Naive B cell (primary cell): Measurements from ENCODE around the gene TLNRD1. TPM values are rescaled to one million over a fixed set of nuclear protein-coding genes. Genes with fewer than 3 reads are reported as not detected.

ENCODE experiments used
- ATAC-seq, 2 donors: fragments of 150-1000 bp; cut with Tn5 transposase; 2 replicates each; pipeline ENCODE4 v1.10.0; 2021; ENCODE audit warnings: low read depth in 2 of 2, mild to moderate bottlenecking in 2 of 2, moderate library complexity in 2 of 2
- DNase-seq: peaks from one replicate; pipeline ENCODE4 v3.0.0; 2022
- H3K27ac Mint-ChIP-seq, 6 donors: one replicate each; pipeline ENCODE4 v1.8.0; 2020 to 2022; ENCODE audit warnings: mild to moderate bottlenecking in 6 of 6, mixed read lengths in 6 of 6, moderate library complexity in 5 of 6, inconsistent platforms in 2 of 6
- H3K27me3 Mint-ChIP-seq, 3 donors: one replicate each; pipeline ENCODE4 v1.8.0; 2021 to 2022; ENCODE audit warnings: mixed read lengths in 3 of 3, mild to moderate bottlenecking in 1 of 3
- H3K36me3 Mint-ChIP-seq, 2 donors: one replicate each; pipeline ENCODE4 v1.8.0; 2020 to 2022; ENCODE audit warnings: mixed read lengths in 2 of 2, inconsistent platforms in 1 of 2, mild to moderate bottlenecking in 1 of 2
- H3K4me1 Mint-ChIP-seq, 3 donors: one replicate each; pipeline ENCODE4 v1.8.0; 2020 to 2022; ENCODE audit warnings: mixed read lengths in 3 of 3, inconsistent platforms in 1 of 3, mild to moderate bottlenecking in 1 of 3, moderate library complexity in 1 of 3
- H3K4me3 Mint-ChIP-seq, 8 donors: one replicate each; pipeline ENCODE4 v1.8.0; 2020 to 2022; ENCODE audit warnings: mild to moderate bottlenecking in 8 of 8, mixed read lengths in 8 of 8, moderate library complexity in 8 of 8, inconsistent platforms in 2 of 8
- H3K9me3 Mint-ChIP-seq, 7 donors: one replicate each; pipeline ENCODE4 v1.8.0; 2020 to 2022; ENCODE audit warnings: mixed read lengths in 7 of 7, mild to moderate bottlenecking in 5 of 7, inconsistent platforms in 2 of 7, moderate library complexity in 1 of 7
- polyA plus RNA-seq, 6 donors: library from polyadenylated mRNA; unstranded; fragments of 300-500 nt; fragmentation: Illumina TruSeq; gene quantifications; one replicate each; pipeline ENCODE4 v1.2.3, GENCODE V29; 2021; ENCODE audit warnings: low read depth in 6 of 6

The TLNRD1 gene
- polyA plus RNA-seq, 6 donors from 2014 or later: 3.0 to 6.4 (median 5.2) TPM

GRCh38 chr15:80999623-81000036 is 1.1 kb upstream of the TLNRD1 start:
- H3K36me3 Mint-ChIP-seq: peaks cover 0 to 5% of the 10 kb centered on the region in 2 donors
- H3K27me3 Mint-ChIP-seq: no peaks in the 10 kb centered on the region
- peak overlapping the region; percentile 90 to 98 (median 92) for H3K4me3 Mint-ChIP-seq
- H3K9me3 Mint-ChIP-seq: peaks cover 0 to 5% (median 0%) of the 10 kb centered on the region in 7 donors
- peak overlapping the region; percentile 93 to 99 (median 96) for H3K27ac Mint-ChIP-seq
- peaks cover 28 to 35% (median 30%) of the 10 kb centered on the region in 3 donors for H3K4me1 Mint-ChIP-seq
- no peak for ATAC-seq
- DNase-seq: peak; percentile 47

- Mint-ChIP-seq H3K27ac (peak overlapping the region; percentile 93 to 99 (median 96)), H3K27me3 (no peaks in the 10 kb centered on the region), H3K4me3 (peak overlapping the region; percentile 90 to 98 (median 92)), H3K9me3 (peaks cover 0 to 5% (median 0%) of the 10 kb centered on the region in 7 donors), H3K4me1 (peaks cover 31 to 40% (median 34%) of the 10 kb centered on the region in 3 donors), H3K36me3 (peaks cover 0 to 5% of the 10 kb centered on the region in 2 donors)
- ATAC-seq (no peak), DNase-seq (no peak)
Measured at GRCh38 chr15:81000144-81000623, 539 bp upstream of the TLNRD1 start.

GRCh38 chr15:81001152-81002008 is 657 bp downstream of the TLNRD1 start:
- Mint-ChIP-seq H3K4me3 (peak overlapping the region; percentile 90 to 98 (median 92)), H3K36me3 (peaks cover 0 to 5% of the 10 kb centered on the region in 2 donors), H3K4me1 (peaks cover 33 to 42% (median 40%) of the 10 kb centered on the region in 3 donors), H3K27ac (peak overlapping the region; percentile 88 to 98 (median 94)), H3K27me3 (no peaks in the 10 kb centered on the region), H3K9me3 (peaks cover 0 to 2% (median 0%) of the 10 kb centered on the region in 7 donors)
- DNase-seq (peak; percentile 69), ATAC-seq (peak; percentile 38 to 41)

- Mint-ChIP-seq H3K4me1 (peaks cover 33 to 43% (median 40%) of the 10 kb centered on the region in 3 donors), H3K36me3 (peaks cover 0 to 5% of the 10 kb centered on the region in 2 donors), H3K4me3 (peak overlapping the region; percentile 78 to 92 (median 85)), H3K27me3 (no peaks in the 10 kb centered on the region), H3K27ac (peak overlapping the region in 5 of 6 donors; percentile 44 to 95 (median 92)), H3K9me3 (peaks cover 0 to 2% (median 0%) of the 10 kb centered on the region in 7 donors)
- DNase-seq (no peak), ATAC-seq (no peak)
Measured at GRCh38 chr15:81002009-81002330, 1.2 kb downstream of the TLNRD1 start.

- ATAC-seq (no peak), DNase-seq (no peak)
- H3K9me3 Mint-ChIP-seq: no peaks in the 10 kb centered on the region
- peak overlapping the region in 2 of 6 donors; percentile 24 to 26 for H3K27ac Mint-ChIP-seq
- H3K27me3 Mint-ChIP-seq: no peaks in the 10 kb centered on the region
- peaks cover 0 to 5% of the 10 kb centered on the region in 2 donors for H3K36me3 Mint-ChIP-seq
- peak overlapping the region in 6 of 8 donors; percentile 30 to 90 (median 54) for H3K4me3 Mint-ChIP-seq
- peaks cover 33 to 49% (median 40%) of the 10 kb centered on the region in 3 donors for H3K4me1 Mint-ChIP-seq
Measured at GRCh38 chr15:81002331-81003096, 1.8 kb downstream of the TLNRD1 start.

GRCh38 chr15:81003097-81003350 is 2.3 kb downstream of the TLNRD1 start:
- no peak for DNase-seq
- ATAC-seq: no peak
- H3K27ac Mint-ChIP-seq: peak overlapping the region in 2 of 6 donors; percentile 26 to 65
- no peaks in the 10 kb centered on the region for H3K9me3 Mint-ChIP-seq
- H3K36me3 Mint-ChIP-seq: peaks cover 0 to 5% of the 10 kb centered on the region in 2 donors
- no peaks in the 10 kb centered on the region for H3K27me3 Mint-ChIP-seq
- peak overlapping the region in 6 of 8 donors; percentile 43 to 86 (median 74) for H3K4me3 Mint-ChIP-seq
- H3K4me1 Mint-ChIP-seq: peaks cover 33 to 50% (median 40%) of the 10 kb centered on the region in 3 donors

GRCh38 chr15:81006124-81006523 is 5.4 kb downstream of the TLNRD1 start:
- peak overlapping the region in 1 of 8 donors; percentile 31 for H3K4me3 Mint-ChIP-seq
- ATAC-seq: no peak
- no peaks in the 10 kb centered on the region for H3K9me3 Mint-ChIP-seq
- no peak for DNase-seq
- peaks cover 19 to 45% (median 24%) of the 10 kb centered on the region in 3 donors for H3K4me1 Mint-ChIP-seq
- H3K36me3 Mint-ChIP-seq: peaks cover 0 to 5% of the 10 kb centered on the region in 2 donors
- no peaks in the 10 kb centered on the region for H3K27me3 Mint-ChIP-seq
- H3K27ac Mint-ChIP-seq: no peak overlapping the region

- H3K27ac Mint-ChIP-seq: peak overlapping the region in 2 of 6 donors; percentile 16 to 58
- H3K9me3 Mint-ChIP-seq: no peaks in the 10 kb centered on the region
- no peak for DNase-seq
- peaks cover 24 to 47% (median 24%) of the 10 kb centered on the region in 3 donors for H3K4me1 Mint-ChIP-seq
- H3K4me3 Mint-ChIP-seq: peak overlapping the region in 1 of 8 donors; percentile 38
- H3K36me3 Mint-ChIP-seq: peaks cover 0 to 5% of the 10 kb centered on the region in 2 donors
- ATAC-seq: no peak
- H3K27me3 Mint-ChIP-seq: no peaks in the 10 kb centered on the region
Measured at GRCh38 chr15:81007428-81008064, 6.8 kb downstream of the TLNRD1 start.

GRCh38 chr15:81008312-81008711 is 7.6 kb downstream of the TLNRD1 start:
- no peak for ATAC-seq
- Mint-ChIP-seq H3K27ac (peak overlapping the region in 1 of 6 donors; percentile 63), H3K4me3 (no peak overlapping the region), H3K36me3 (peaks cover 0 to 4% of the 10 kb centered on the region in 2 donors), H3K4me1 (peaks cover 23 to 44% (median 24%) of the 10 kb centered on the region in 3 donors), H3K27me3 (no peaks in the 10 kb centered on the region), H3K9me3 (no peaks in the 10 kb centered on the region)
- no peak for DNase-seq

GRCh38 chr15:81010086-81010485 is 9.4 kb downstream of the TLNRD1 start:
- Mint-ChIP-seq H3K4me3 (no peak overlapping the region), H3K36me3 (peaks cover 0 to 7% of the 10 kb centered on the region in 2 donors), H3K27ac (peak overlapping the region in 1 of 6 donors; percentile 37), H3K9me3 (no peaks in the 10 kb centered on the region), H3K27me3 (no peaks in the 10 kb centered on the region), H3K4me1 (peaks cover 20 to 36% (median 21%) of the 10 kb centered on the region in 3 donors)
- ATAC-seq (no peak), DNase-seq (no peak)

- peaks cover 0 to 7% of the 10 kb centered on the region in 2 donors for H3K36me3 Mint-ChIP-seq
Measured at GRCh38 chr15:81011593-81011992, 10.9 kb downstream of the TLNRD1 start.

GRCh38 chr15:81012588-81012987 is 11.9 kb downstream of the TLNRD1 start:
- H3K9me3 Mint-ChIP-seq: no peaks in the 10 kb centered on the region
- no peak overlapping the region for H3K4me3 Mint-ChIP-seq
- no peak for ATAC-seq
- H3K36me3 Mint-ChIP-seq: peaks cover 0 to 7% of the 10 kb centered on the region in 2 donors
- no peaks in the 10 kb centered on the region for H3K27me3 Mint-ChIP-seq
- peak overlapping the region in 1 of 6 donors; percentile 15 for H3K27ac Mint-ChIP-seq
- DNase-seq: no peak
- H3K4me1 Mint-ChIP-seq: peaks cover 17 to 21% (median 20%) of the 10 kb centered on the region in 3 donors

More at GRCh38 chr15:81011593-81011992, 10.9 kb downstream of the TLNRD1 start:
- Mint-ChIP-seq H3K27ac (no peak overlapping the region), H3K4me1 (peaks cover 17 to 27% (median 21%) of the 10 kb centered on the region in 3 donors), H3K27me3 (no peaks in the 10 kb centered on the region), H3K9me3 (no peaks in the 10 kb centered on the region), H3K4me3 (no peak overlapping the region)
- ATAC-seq (no peak), DNase-seq (no peak)
